H4 (cell line): ENCODE data around the gene SLC16A8. TPM values are rescaled to one million over a fixed set of nuclear protein-coding genes. Genes with fewer than 3 reads are reported as not detected.
"Not testable (repeated sequence)": the region's sequence is repeated elsewhere in the genome, so short reads cannot be mapped to it uniquely, and the experiment has no call there.

Experiments
- DNase-seq: peaks from one replicate; pipeline ENCODE4 v3.0.0-alpha.2; 2015; ENCODE audit warnings: low spot score
- total RNA-seq: library from RNA; depleted of rRNA; stranded (reverse); fragments of >200 nt; shearing (Covaris generic); gene quantifications from 2 replicates; pipeline ENCODE4 v1.2.3, GENCODE V29; 2014

The SLC16A8 gene
- total RNA-seq, 1 experiment from 2014 or later: not detected

DNA sequence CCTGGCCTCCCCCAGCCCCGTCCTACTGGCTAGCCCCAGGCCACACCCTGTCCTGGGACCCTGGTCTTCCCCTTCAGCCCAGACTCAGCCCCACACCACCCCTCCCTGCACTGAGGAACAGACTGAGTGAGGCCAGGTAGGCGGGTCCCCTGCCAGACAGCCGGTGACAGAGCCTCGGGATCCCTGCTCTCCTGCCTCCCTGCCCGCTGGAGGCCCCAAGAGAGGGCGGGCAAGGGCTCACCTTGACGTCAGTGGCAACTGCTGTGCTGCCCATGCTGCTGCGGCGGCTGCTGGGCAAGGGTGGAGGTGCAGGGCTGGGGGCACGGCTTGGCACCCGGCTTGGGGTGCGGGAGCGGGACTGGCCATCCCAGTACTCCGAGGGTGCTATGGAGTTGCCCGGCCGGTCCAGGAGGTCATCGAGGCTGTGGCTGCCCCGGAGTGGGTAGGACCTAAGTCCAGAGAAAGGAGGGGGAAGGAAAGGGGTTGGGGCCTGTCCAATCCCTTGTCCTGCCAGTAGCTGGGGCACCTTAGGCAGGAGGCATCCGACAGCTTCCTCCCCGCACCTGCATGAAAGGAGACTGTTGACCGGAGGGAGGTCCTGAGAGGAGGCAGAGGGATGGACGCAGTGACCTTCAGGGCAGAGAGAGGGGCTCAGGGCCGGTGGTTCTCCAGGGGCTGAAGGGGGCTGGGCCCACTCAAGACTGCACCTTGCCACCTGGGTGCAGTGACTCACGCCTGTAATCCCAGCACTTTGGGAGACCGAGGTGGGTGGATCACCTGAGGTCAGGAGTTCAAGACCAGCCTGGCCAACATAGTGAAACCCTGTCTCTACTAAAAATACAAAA, 2.2 kb upstream of the SLC16A8 start:
- no peak for DNase-seq

DNA sequence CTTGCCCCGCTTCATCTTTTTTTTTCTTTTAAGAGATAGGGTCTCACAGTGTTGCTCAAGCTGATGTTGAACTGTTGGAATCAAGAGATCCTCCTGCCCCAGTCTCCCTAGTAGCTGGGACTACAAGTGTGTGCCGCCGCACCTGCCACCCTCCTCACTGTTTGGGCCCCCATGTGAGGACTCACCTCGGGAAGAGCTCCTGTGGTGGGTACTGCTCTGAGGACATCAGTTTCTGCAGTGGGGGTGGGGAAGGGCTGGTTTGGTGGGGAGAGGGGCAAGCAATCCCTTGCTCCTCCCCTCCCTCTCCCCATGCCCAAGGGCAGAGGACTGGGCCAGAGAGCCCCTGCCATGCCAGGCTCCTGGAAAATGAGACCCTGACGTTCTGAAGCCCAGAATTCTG, 1.5 kb upstream of the SLC16A8 start:
- DNase-seq: no peak

GRCh38 chr22:38085056-38085455, 1.1 kb upstream of the SLC16A8 start:
- DNase-seq: no peak

DNA sequence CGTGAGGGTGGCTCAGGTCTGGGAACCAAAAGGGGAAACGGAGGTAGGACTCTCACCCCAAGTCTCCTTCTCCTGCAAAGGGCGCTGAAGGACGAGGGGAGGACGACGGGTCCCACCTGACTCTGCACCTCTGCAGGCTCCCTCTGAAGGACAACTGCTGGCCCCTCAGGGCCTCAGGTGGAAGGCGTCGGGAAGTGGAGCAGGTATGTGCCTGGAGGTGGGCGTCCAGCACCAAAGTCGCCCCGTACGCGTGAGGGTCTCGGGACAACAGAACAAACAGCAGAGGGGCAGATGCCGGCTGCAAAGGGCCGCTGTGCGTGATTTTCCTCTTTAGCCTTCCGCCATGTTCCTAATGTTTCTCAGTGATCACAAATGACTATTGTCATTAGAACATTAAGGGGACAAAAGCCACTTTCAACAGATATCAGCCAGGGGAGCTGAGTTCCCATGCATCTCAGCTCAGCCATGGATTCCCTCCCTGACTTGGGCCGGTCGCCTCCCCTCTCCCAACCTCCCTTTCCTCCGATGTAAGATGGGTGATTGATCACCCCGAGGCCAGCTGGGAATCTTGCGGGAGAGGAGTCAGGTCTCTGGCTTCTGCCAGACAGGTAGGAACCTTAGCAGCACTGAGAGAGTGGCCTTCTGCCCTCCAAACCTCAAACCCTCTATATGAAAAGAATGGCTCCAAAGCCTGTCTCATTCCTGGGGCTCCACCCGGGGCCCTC, 836 bp downstream of the SLC16A8 start:
- no peak for DNase-seq

GRCh38 chr22:38081941-38082828, 1.8 kb downstream of the SLC16A8 start:
- DNase-seq: no peak

GRCh38 chr22:38081636-38081940, 2.4 kb downstream of the SLC16A8 start:
- DNase-seq: no peak

- no peak for DNase-seq
Measured at GRCh38 chr22:38080850-38081635, 2.9 kb downstream of the SLC16A8 start.

- DNase-seq: no peak
Measured at GRCh38 chr22:38080474-38080849, 3.5 kb downstream of the SLC16A8 start.

DNA sequence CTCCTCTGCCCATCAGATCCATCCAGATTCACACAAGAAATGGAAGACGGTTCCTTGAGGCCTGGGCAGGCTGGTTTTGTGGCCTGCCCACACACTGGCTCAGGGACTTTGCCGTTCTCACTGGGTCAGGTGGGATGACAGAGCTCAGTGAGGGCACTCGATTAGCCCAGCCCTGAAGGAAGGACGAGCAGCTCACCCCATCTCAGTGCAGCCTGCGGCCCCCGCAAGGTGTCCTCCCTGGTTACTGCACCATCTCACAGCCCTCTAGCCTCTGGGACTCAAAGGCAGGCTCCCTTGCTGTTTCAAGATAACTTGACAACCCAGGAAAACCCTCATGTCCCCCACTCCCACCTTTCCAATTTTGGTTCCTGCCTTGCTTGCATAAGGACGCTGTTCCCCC, 4.2 kb downstream of the SLC16A8 start:
- DNase-seq: no peak

DNA sequence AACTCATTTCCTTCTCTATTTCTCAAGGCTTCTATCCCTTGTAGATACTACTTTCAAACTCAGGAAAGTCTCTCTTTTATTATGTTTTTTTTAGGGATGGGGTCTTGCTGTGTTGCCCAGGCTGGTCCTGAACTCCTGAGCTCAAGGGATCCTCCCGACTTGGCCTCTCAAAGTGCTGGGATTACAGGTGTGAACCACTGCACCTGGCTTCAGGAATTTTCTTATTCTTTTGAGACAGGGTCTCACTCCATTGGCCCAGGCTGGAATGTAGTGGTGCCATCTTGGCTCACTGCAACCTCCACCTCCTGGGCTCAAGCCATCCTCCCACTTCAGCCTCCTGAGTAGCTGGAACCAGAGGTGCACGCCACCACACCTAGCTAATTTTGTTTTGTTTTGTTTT, 4.8 kb downstream of the SLC16A8 start:
- not testable (repeated sequence) for DNase-seq

DNA sequence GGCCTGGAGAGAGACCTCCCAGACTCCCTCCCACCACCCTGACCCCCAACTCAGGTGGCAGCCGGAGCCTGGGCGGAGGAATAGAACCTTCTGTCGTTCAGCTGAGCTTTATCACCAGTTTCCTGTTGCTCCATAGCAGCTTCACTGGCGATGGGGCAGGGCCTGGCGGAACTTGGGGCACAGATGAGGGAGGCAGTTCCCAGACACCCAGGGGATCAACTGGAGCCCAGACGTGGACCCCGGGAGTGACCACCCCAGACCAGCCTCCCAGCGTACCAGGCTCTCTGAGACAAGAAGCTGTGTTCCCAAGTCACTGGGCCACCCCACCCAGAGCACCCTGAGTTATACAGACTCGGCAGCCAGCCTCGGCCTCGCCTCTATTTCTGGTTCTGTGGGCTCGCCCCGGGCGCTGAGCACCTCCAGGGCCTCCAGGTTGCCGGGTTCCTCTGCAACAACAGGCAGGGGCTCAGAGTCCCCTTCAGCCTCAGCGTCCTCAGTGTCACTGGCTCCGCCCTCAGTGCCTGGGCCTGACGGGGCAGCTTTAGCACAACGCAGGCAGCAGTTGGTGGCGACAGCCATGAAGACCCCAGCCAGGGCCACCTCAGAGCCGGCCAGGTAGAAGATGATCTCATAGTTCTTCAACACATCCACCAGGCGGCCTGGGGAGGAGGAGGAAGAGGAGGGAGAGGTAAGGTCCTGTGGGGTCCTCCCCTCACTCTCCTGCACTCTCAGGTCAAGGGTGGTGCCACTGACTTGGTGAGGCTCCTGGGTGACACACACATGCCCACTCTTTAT, 5.7 kb downstream of the SLC16A8 start:
- DNase-seq: no peak

- no peak for DNase-seq
Measured at GRCh38 chr22:38077595-38077994, 6.4 kb downstream of the SLC16A8 start.

- no peak for DNase-seq
Measured at GRCh38 chr22:38077096-38077495, 6.9 kb downstream of the SLC16A8 start.

DNA sequence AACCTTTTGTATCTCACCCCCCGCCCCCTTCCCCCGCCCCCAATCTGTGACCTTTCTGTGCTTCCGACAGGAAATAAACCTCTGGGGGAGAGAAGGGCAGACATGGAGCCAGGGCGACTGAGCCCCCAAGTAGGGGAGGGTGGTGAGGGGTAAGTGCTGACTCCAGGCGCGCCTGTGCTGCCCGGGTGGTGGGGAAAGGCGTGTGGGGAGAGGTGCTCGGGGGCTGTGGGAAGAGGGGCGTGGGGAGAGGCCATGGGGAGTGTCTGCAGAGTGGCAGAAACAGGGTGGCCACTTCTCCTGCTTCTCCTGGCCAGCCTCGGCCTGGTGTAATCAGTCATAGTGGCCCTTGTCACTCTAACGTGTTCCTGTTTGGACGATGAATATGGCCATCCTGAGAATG, 8.0 kb downstream of the SLC16A8 start:
- no peak for DNase-seq

GRCh38 chr22:38075105-38075825, 8.7 kb downstream of the SLC16A8 start:
- no peak for DNase-seq

DNA sequence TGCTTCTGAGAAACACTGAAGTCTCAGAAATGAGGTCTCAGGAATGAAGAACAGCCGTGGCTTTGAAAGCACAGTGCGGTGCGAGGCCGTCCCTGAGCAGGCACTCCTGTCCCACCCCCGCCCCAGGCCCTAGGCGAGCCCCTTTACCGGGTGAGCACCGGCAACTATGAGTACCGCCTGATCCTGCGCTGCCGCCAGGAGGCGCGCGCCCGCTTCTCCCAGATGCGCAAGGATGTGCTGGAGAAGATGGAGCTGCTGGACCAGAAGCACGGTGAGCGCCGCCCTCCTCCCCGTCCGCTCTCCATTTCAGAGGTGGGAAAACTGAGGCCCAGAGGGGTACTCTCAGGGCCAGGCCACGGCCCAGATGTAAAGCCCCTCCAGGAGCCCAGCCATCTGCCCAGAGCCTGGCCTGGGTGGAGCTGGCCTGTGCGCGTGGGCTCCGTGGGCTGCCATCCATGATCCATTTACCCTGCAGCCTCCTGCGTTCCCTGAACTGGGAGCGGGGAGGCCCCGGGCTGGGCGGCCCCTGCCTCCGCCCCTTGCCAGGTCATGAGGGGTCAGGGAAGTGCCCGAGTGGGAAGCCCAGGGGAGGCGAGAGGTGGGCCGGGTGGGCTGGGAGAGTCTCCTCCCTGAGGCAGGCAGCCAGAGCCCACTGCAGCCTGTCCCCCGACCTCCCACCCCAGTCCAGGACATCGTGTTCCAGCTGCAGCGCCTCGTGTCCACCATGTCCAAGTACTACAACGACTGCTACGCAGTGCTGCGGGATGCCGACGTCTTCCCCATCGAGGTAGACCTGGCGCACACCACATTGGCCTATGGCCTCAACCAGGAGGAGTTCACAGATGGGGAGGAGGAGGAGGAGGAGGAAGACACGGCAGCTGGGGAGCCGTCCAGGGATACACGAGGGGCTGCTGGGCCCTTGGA, 9.5 kb downstream of the SLC16A8 start:
- no peak for DNase-seq

- DNase-seq: no peak
Measured at GRCh38 chr22:38073150-38074130, 10.5 kb downstream of the SLC16A8 start.
